Left renal cortex interstitium (tissue), 4 donors: Measurements from ENCODE around the gene EXOSC10. TPM values are rescaled to one million over a fixed set of nuclear protein-coding genes. Genes with fewer than 3 reads are reported as not detected.
"Not testable (repeated sequence)": the region's sequence is repeated elsewhere in the genome, so short reads cannot be mapped to it uniquely, and the experiment has no call there.

Experiments used
- DNase-seq, 4 donors: peaks; one replicate each; pipeline ENCODE4 v3.0.0-alpha.2; 2013; ENCODE audit warnings: low read depth in 4 of 4, low spot score in 2 of 4, missing footprints in 1 of 4
- polyA plus RNA-seq, 4 donors: library from polyadenylated mRNA; unstranded; fragments of 120-200 nt; gene quantifications; one replicate each; pipeline ENCODE4 v1.2.1, GENCODE V29; 2013; ENCODE audit not compliant: insufficient read length in 4 of 4

Gene EXOSC10
- polyA plus RNA-seq, 4 donors: 73.1 to 108 (median 94.2) TPM

- DNase-seq: no peak
These were observed 54.0 kb downstream of the EXOSC10 start for GRCh38 chr1:11045428-11046269.

GRCh38 chr1:11044849-11045427 lies 54.7 kb downstream of the EXOSC10 start:
- no peak for DNase-seq

GRCh38 chr1:11044086-11044848 lies 55.4 kb downstream of the EXOSC10 start:
- no peak for DNase-seq

GRCh38 chr1:11042995-11043874 lies 56.4 kb downstream of the EXOSC10 start:
- no peak for DNase-seq

- DNase-seq: no peak
These were observed 57.6 kb downstream of the EXOSC10 start for GRCh38 chr1:11042065-11042464.

GRCh38 chr1:11041048-11041447 lies 58.6 kb downstream of the EXOSC10 start:
- DNase-seq: no peak

- not testable (repeated sequence) for DNase-seq
These were observed 59.6 kb downstream of the EXOSC10 start for GRCh38 chr1:11040105-11040429.

GRCh38 chr1:11039351-11040104 lies 60.1 kb downstream of the EXOSC10 start:
- DNase-seq: no peak

GRCh38 chr1:11037740-11038182 lies 61.9 kb downstream of the EXOSC10 start:
- DNase-seq: peak in 3 of 4 donors; percentile 59 to 78 (median 75)

- not testable (repeated sequence) for DNase-seq
These were observed 62.5 kb downstream of the EXOSC10 start for GRCh38 chr1:11037019-11037739.

GRCh38 chr1:11031624-11032262 lies 67.9 kb downstream of the EXOSC10 start:
- no peak for DNase-seq

- no peak for DNase-seq
These were observed 68.8 kb downstream of the EXOSC10 start for GRCh38 chr1:11030865-11031264.

- no peak for DNase-seq
These were observed 71.7 kb downstream of the EXOSC10 start for GRCh38 chr1:11028018-11028417.

GRCh38 chr1:11027316-11027715 lies 72.4 kb downstream of the EXOSC10 start:
- DNase-seq: no peak

- no peak for DNase-seq
These were observed 72.8 kb downstream of the EXOSC10 start for GRCh38 chr1:11026903-11027302.

- no peak for DNase-seq
These were observed 73.6 kb downstream of the EXOSC10 start for GRCh38 chr1:11026052-11026451.

GRCh38 chr1:11025618-11026017 lies 74.1 kb downstream of the EXOSC10 start:
- DNase-seq: no peak

GRCh38 chr1:11024874-11025203 lies 74.8 kb downstream of the EXOSC10 start:
- DNase-seq: no peak
